DOHH2 (cell line): Measurements from ENCODE around the gene CEP78.

Source experiments
- H3F3A ChIP-seq: fragments of 200-600 bp; sonication (generic), shearing (Covaris generic); 2 replicates; pipeline ENCODE4 v1.6.0; 2016; ENCODE audit warnings: antibody characterized with exemption, mild to moderate bottlenecking; ENCODE audit not compliant: control insufficient read depth, insufficient read depth
- H3K27ac ChIP-seq: fragments of 200-600 bp; sonication (generic); 2 replicates; pipeline ENCODE4 v1.5.1; 2014; ENCODE audit warnings: low read depth, mild to moderate bottlenecking, low read length, moderate library complexity
- H3K27me3 ChIP-seq: fragments of 200-600 bp; sonication (generic); 2 replicates; pipeline ENCODE4 v1.6.1; 2014; ENCODE audit warnings: mild to moderate bottlenecking, low read length, mixed read lengths; ENCODE audit not compliant: control insufficient read depth
- H3K36me3 ChIP-seq: fragments of 200-600 bp; sonication (generic); 2 replicates; pipeline ENCODE4 v1.6.1; 2014; ENCODE audit warnings: mild to moderate bottlenecking, low read length, moderate library complexity, mixed read lengths; ENCODE audit not compliant: control insufficient read depth
- H3K4me1 ChIP-seq: fragments of 200-600 bp; sonication (generic); 2 replicates; pipeline ENCODE4 v1.6.1; 2014; ENCODE audit warnings: mild to moderate bottlenecking, low read length, mixed read lengths; ENCODE audit not compliant: control insufficient read depth
- H3K4me2 ChIP-seq: fragments of 200-600 bp; sonication (generic); 2 replicates; pipeline ENCODE4 v1.6.0; 2014; ENCODE audit warnings: mild to moderate bottlenecking, low read length, moderate library complexity
- H3K4me3 ChIP-seq: fragments of 200-600 bp; sonication (generic); 2 replicates; pipeline ENCODE4 v1.5.1; 2014; ENCODE audit warnings: mild to moderate bottlenecking, low read length, mixed read lengths
- H3K79me2 ChIP-seq: fragments of 200-600 bp; sonication (generic); 2 replicates; pipeline ENCODE4 v1.6.1; 2014; ENCODE audit warnings: mild to moderate bottlenecking, low read length, mixed read lengths; ENCODE audit not compliant: control insufficient read depth
- H3K9me2 ChIP-seq: fragments of 200-600 bp; sonication (generic); replicated peaks from 2 replicates; pipeline ENCODE4 v1.6.1; 2014; ENCODE audit warnings: mild to moderate bottlenecking, low read length, mixed read lengths; ENCODE audit not compliant: control insufficient read depth
- H3K9me3 ChIP-seq: fragments of 200-600 bp; sonication (generic); 2 replicates; pipeline ENCODE4 v1.6.1; 2014; ENCODE audit warnings: antibody characterized with exemption, low read length, mixed read lengths; ENCODE audit not compliant: control insufficient read depth, insufficient read depth
- H4K20me1 ChIP-seq: fragments of 200-600 bp; sonication (generic); 2 replicates; pipeline ENCODE4 v1.6.0; 2014; ENCODE audit warnings: low read depth, mild to moderate bottlenecking, antibody characterized with exemption, low read length, moderate library complexity; ENCODE audit not compliant: control insufficient read depth, insufficient read depth
- EZH2phosphoT487 ChIP-seq: fragments of 200-600 bp; sonication (generic); IDR thresholded peaks from 2 replicates; pipeline ENCODE4 v1.6.1; 2017; ENCODE audit warnings: borderline replicate concordance, mild to moderate bottlenecking, antibody characterized with exemption, low read length, moderate library complexity, mixed read lengths
- TF ChIP-seq, protein P1 (sequence below): fragments of 200-600 bp; sonication (generic); IDR thresholded peaks from one replicate; pipeline ENCODE4 v1.5.1; 2014; ENCODE audit warnings: antibody characterized with exemption, mild to moderate bottlenecking, low read depth, low read length; ENCODE audit not compliant: poor library complexity, severe bottlenecking

Gene CEP78

DNA sequence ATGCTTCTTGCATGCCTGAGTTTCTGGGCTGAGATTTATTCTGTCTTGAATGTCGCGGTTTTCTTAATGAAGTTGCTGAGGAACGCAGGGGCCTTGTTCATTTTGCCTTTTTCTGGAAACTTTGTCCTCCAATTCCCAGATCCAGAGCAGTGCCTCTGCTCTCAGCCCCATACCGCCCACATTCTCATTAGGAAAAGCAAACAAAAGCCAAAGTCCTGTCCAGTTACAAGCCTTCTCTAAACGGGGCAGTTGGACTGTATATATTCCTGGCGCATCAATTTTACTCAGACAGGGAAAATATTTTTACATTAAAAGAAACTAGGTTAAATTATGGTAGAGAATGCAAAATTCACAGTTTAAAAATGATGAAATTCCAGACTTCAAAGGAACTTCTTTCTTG lies 59.9 kb downstream of the CEP78 start:
- H3K9me3 ChIP-seq, result no peaks in the 10 kb centered on the region
- H3K27me3 ChIP-seq, result no peaks in the 10 kb centered on the region
- TF ChIP-seq, protein P1, sequence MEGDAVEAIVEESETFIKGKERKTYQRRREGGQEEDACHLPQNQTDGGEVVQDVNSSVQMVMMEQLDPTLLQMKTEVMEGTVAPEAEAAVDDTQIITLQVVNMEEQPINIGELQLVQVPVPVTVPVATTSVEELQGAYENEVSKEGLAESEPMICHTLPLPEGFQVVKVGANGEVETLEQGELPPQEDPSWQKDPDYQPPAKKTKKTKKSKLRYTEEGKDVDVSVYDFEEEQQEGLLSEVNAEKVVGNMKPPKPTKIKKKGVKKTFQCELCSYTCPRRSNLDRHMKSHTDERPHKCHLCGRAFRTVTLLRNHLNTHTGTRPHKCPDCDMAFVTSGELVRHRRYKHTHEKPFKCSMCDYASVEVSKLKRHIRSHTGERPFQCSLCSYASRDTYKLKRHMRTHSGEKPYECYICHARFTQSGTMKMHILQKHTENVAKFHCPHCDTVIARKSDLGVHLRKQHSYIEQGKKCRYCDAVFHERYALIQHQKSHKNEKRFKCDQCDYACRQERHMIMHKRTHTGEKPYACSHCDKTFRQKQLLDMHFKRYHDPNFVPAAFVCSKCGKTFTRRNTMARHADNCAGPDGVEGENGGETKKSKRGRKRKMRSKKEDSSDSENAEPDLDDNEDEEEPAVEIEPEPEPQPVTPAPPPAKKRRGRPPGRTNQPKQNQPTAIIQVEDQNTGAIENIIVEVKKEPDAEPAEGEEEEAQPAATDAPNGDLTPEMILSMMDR, result no peak
- no peak for TF ChIP-seq EZH2phosphoT487
- peaks cover 3% of the 10 kb centered on the region; the same call in 1 of the 2 replicates for H3F3A ChIP-seq
- peaks cover 25% of the 10 kb centered on the region for H3K4me1 ChIP-seq
- peaks cover 28% of the 10 kb centered on the region for H3K36me3 ChIP-seq
- peaks cover 35% of the 10 kb centered on the region for H3K79me2 ChIP-seq
- H3K9me2 ChIP-seq, result no peaks in the 10 kb centered on the region
- H3K4me2 ChIP-seq, result peak overlapping the region; percentile 96
- no peak overlapping the region for H3K27ac ChIP-seq
- H3K4me3 ChIP-seq, result peak overlapping the region; percentile 99
- 0 out of 2 replicates have a peak, but pooled peaks cover 4% of the 10 kb centered on the region for H4K20me1 ChIP-seq

DNA sequence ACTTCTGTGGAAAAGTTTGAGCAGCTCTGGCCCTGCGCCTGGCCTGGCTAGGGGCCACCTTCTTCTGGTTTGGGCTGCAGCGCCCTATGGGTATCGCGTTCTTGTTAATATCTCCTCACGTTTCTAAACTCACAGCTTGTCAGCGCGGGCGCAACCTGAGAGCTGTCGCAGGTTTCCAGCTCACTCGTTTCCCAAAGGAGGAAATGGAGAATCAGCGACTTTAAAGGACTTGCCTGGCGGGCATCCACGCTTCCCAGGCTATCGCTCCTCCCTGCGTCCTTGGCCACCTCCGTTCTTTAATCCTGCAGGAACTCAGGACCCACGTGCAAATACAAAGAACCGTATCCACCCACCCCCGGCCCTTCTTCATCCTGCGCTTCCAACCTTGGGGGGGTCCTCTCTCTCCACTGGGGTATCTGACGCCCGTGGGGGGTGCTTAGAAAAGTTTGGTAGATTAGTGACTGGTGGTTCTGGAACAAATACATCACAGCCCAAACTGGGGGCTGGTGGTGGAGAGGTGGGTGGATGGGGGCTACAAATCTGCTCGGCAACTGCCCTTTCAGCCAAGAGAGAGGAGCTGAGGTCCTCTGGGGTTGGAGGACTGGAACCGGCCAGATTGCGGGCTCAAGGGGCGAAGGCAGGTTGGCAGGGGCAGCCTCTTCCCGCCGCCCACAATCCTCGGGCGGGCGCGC lies 60.5 kb downstream of the CEP78 start:
- peaks cover 35% of the 10 kb centered on the region for H3K79me2 ChIP-seq
- H3K9me3 ChIP-seq, result no peaks in the 10 kb centered on the region
- TF ChIP-seq, protein P1, result no peak
- no peak for TF ChIP-seq EZH2phosphoT487
- 0 out of 2 replicates have a peak, but pooled peaks cover 4% of the 10 kb centered on the region for H4K20me1 ChIP-seq
- peaks cover 34% of the 10 kb centered on the region for H3K36me3 ChIP-seq
- peaks cover 22% of the 10 kb centered on the region for H3K4me1 ChIP-seq
- peak overlapping the region; percentile 96 for H3K4me2 ChIP-seq
- no peaks in the 10 kb centered on the region for H3K27me3 ChIP-seq
- peaks cover 3% of the 10 kb centered on the region; the same call in 1 of the 2 replicates for H3F3A ChIP-seq
- peak overlapping the region; percentile 95 for H3K27ac ChIP-seq
- no peaks in the 10 kb centered on the region for H3K9me2 ChIP-seq
- peak overlapping the region; percentile 99 for H3K4me3 ChIP-seq

DNA sequence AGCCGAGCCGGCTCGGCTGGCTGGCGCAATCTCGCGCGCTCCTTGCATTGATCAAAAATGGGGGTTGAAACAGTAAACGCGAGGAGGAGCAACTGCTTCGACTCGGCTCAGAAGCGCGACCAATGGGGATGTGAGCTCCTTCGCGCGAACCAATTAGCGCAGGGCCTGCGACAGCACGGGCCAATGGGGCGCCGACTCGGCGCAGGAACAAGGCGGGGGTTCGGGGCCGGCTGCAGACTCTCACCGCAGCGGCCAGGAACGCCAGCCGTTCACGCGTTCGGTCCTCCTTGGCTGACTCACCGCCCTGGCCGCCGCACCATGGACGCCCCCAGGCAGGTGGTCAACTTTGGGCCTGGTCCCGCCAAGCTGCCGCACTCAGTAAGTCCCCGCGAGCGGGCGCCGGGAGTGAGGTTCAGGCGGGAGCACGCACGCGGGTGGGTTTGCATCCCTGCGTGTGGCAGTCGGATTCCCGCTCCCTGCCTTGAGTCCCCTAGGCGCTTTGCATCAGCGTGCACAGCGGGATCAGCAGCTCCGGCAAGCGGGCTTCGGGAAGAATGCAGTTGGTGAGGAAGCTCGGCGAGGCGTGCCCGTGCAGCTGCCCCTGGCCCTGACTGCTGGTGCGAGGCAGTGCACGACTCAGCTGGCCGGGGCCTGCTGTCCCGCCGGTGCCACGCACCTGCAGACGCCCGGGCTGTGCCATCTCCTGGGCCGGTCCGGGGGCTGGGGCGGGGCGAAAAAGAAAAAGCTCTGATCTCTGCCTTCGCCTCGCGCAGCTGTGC lies 61.2 kb downstream of the CEP78 start, which contains the start of gene PSAT1:
Gene PSAT1 (plus strand): TSS at position 233 of the 779 bp plus-strand sequence. CDS start 86 bp downstream, at position 319.
- no peaks in the 10 kb centered on the region for H3K27me3 ChIP-seq
- peaks cover 42% of the 10 kb centered on the region for H3K36me3 ChIP-seq
- no peak for TF ChIP-seq EZH2phosphoT487
- TF ChIP-seq, protein P1, result peak; percentile 15
- H3K4me3 ChIP-seq, result peak within 1 kb of the TSS; percentile 99
- peaks cover 38% of the 10 kb centered on the region for H3K79me2 ChIP-seq
- H3K9me3 ChIP-seq, result no peaks in the 10 kb centered on the region
- H3K4me2 ChIP-seq, result peak within 1 kb of the TSS; percentile 96
- H3K9me2 ChIP-seq, result no peaks in the 10 kb centered on the region
- peaks cover 3% of the 10 kb centered on the region; the same call in 1 of the 2 replicates for H3F3A ChIP-seq
- peaks cover 20% of the 10 kb centered on the region for H3K4me1 ChIP-seq
- 0 out of 2 replicates have a peak, but pooled peaks cover 4% of the 10 kb centered on the region for H4K20me1 ChIP-seq
- peak within 1 kb of the TSS; percentile 95 for H3K27ac ChIP-seq
